Psoas muscle (tissue), 8 donors: ENCODE measurements around the gene HMOX1. TPM values are rescaled to one million over a fixed set of nuclear protein-coding genes. Genes with fewer than 3 reads are reported as not detected.

Source experiments
- ATAC-seq, 4 donors: fragments of 200-7000 bp; cut with Tn5 transposase; one replicate each; pipeline ENCODE4 v1.9.1; 2020; ENCODE audit warnings: moderate library complexity in 3 of 4, mild to moderate bottlenecking in 2 of 4
- DNase-seq, 2 donors: peaks; one replicate each; pipeline ENCODE4 v3.0.0-alpha.2; 2020
- H3K27ac ChIP-seq: fragments of 200-600 bp; one replicate; pipeline ENCODE4 v1.8.0; 2022
- H3K27me3 ChIP-seq, 3 donors: fragments of 200-600 bp in 1 of 3; one replicate each; pipeline versions ENCODE4 v1.6.1 to v1.8.0; 2013 to 2022; ENCODE audit warnings: low read length in 2 of 3, mild to moderate bottlenecking in 2 of 3, moderate library complexity in 1 of 3; ENCODE audit not compliant: insufficient read depth in 3 of 3
- H3K36me3 ChIP-seq, 2 donors: fragments of 200-600 bp in 1 of 2; one replicate each; pipeline versions ENCODE4 v1.6.1 to v1.8.0; 2013 to 2022; ENCODE audit warnings: low read depth in 1 of 2, mild to moderate bottlenecking in 1 of 2, moderate library complexity in 1 of 2; ENCODE audit not compliant: insufficient read depth in 1 of 2
- H3K4me1 ChIP-seq: fragments of 200-600 bp; one replicate; pipeline ENCODE4 v1.8.0; 2022
- H3K4me3 ChIP-seq: fragments of 200-600 bp; one replicate; pipeline ENCODE4 v1.8.0; 2022; ENCODE audit warnings: mild to moderate bottlenecking
- H3K9me3 ChIP-seq: fragments of 200-600 bp; one replicate; pipeline ENCODE4 v1.8.0; 2022
- CTCF ChIP-seq: fragments of 200-600 bp; IDR thresholded peaks from one replicate; pipeline ENCODE4 v1.8.0; 2022; ENCODE audit warnings: antibody characterized with exemption
- WGBS, 3 donors: extraction: QIAGEN DNeasy Blood & Tissue Kit; methylation state at CpG; one replicate each; pipeline versions ENCODE4 v1.1.6 to v1.1.7; 2013; 5-methylcytosine and 5-hydroxymethylcytosine counted together
- intact Hi-C, 2 donors: fragments of 100-400 bp; cut with DNase I; formaldehyde crosslinking; loops; one replicate each; pipeline versions ENCODE4 v1.11.0 to v1.14.2; 2022
- polyA plus RNA-seq, 3 donors: library from polyadenylated mRNA; stranded (reverse); fragments of 200-250 nt; gene quantifications; one replicate each; pipeline ENCODE4 v1.2.3, GENCODE V29; 2013
- total RNA-seq, 4 donors: library from RNA; stranded (reverse); fragmentation: NEBNext Ultra II Directional in 2 of 4; extraction: Animal tissue kit (Norgen Biotek cat#: 25700) in 2 of 4; gene quantifications; one replicate each; pipeline versions ENCODE4 v1.2.1 to v1.2.4, GENCODE V29; 2021 to 2023
- donor health status: healthy with polysubstance abuse.
- donor health status: DM: no; HTN: no; CAD: no; lungs with moderate emphysema.
- donor health status: Bipolar disorder and iron deficiency.
- donor health status: healthy.
- donor health status: DM: yes; HTN: yes; CAD: no.
- donor health status: DM: no; HTN: no; CAD: no.
- donor health status: DM: no; HTN: no; CAD: no.
- donor health status: DM: yes; HTN: yes; CAD: no.

Gene HMOX1
- total and polyA plus RNA-seq, 7 donors, result 20.5 to 249 (median 75.0) TPM

- ATAC-seq, result no peak
- H3K36me3 ChIP-seq, result peaks cover 0 to 91% of the 10 kb centered on the region in 2 donors
- no peak for TF ChIP-seq CTCF
- H3K4me1 ChIP-seq, result no peaks in the 10 kb centered on the region
- H3K27ac ChIP-seq, result no peak overlapping the region
- 78 to 84% (median 83%) methylated on average over 6 of the region's 6 CpGs for WGBS, 3 donors
- H3K27me3 ChIP-seq, result no peaks in the 10 kb centered on the region
- intact Hi-C loops, result no loop called here
- H3K9me3 ChIP-seq, result no peaks in the 10 kb centered on the region
- no peak for DNase-seq
- no peak overlapping the region for H3K4me3 ChIP-seq
These were observed 29.8 kb downstream of the HMOX1 start for GRCh38 chr22:35410663-35411034.

- no peak for ATAC-seq
- DNase-seq, result no peak
- no peak overlapping the region for H3K27ac ChIP-seq
- no peaks in the 10 kb centered on the region for H3K9me3 ChIP-seq
- intact Hi-C loops, result no loop called here
- no peak for TF ChIP-seq CTCF
- no peaks in the 10 kb centered on the region for H3K4me1 ChIP-seq
- H3K4me3 ChIP-seq, result no peak overlapping the region
- H3K36me3 ChIP-seq, result peaks cover 0 to 96% of the 10 kb centered on the region in 2 donors
- WGBS, 3 donors, result 82 to 85% (median 84%) methylated on average over 7 of the region's 7 CpGs
- H3K27me3 ChIP-seq, result no peaks in the 10 kb centered on the region
These were observed 30.2 kb downstream of the HMOX1 start for GRCh38 chr22:35411102-35411501.

GRCh38 chr22:35413624-35414023, 32.7 kb downstream of the HMOX1 start:
- no peak for TF ChIP-seq CTCF
- DNase-seq (no peak), ATAC-seq (no peak)
- no peaks in the 10 kb centered on the region for H3K4me1 ChIP-seq
- H3K27me3 ChIP-seq, result no peaks in the 10 kb centered on the region
- H3K36me3 ChIP-seq, result peaks cover 0 to 95% of the 10 kb centered on the region in 2 donors
- no peak overlapping the region for H3K4me3 ChIP-seq
- H3K9me3 ChIP-seq, result no peaks in the 10 kb centered on the region
- intact Hi-C loops, result no loop called here
- H3K27ac ChIP-seq, result no peak overlapping the region
- 93 to 98% (median 97%) methylated on average over 4 of the region's 4 CpGs for WGBS, 3 donors

- no peak for TF ChIP-seq CTCF
- no peak overlapping the region for H3K4me3 ChIP-seq
- ATAC-seq (no peak), DNase-seq (no peak)
- peaks cover 0 to 96% of the 10 kb centered on the region in 2 donors for H3K36me3 ChIP-seq
- 86 to 93% (median 90%) methylated on average over 9 of the region's 9 CpGs for WGBS, 3 donors
- H3K27me3 ChIP-seq, result no peaks in the 10 kb centered on the region
- no peaks in the 10 kb centered on the region for H3K4me1 ChIP-seq
- intact Hi-C loops, result no loop called here
- no peak overlapping the region for H3K27ac ChIP-seq
- no peaks in the 10 kb centered on the region for H3K9me3 ChIP-seq
These were observed 36.7 kb downstream of the HMOX1 start for GRCh38 chr22:35417606-35418005.

- H3K9me3 ChIP-seq, result no peaks in the 10 kb centered on the region
- no peak overlapping the region for H3K27ac ChIP-seq
- H3K4me3 ChIP-seq, result no peak overlapping the region
- no peaks in the 10 kb centered on the region for H3K27me3 ChIP-seq
- H3K36me3 ChIP-seq, result peaks cover 0 to 97% of the 10 kb centered on the region in 2 donors
- TF ChIP-seq CTCF, result no peak
- no peak for ATAC-seq
- 90 to 97% (median 92%) methylated on average over 8 of the region's 8 CpGs for WGBS, 3 donors
- H3K4me1 ChIP-seq, result no peaks in the 10 kb centered on the region
- no peak for DNase-seq
- intact Hi-C loops, result no loop called here
These were observed 37.2 kb downstream of the HMOX1 start for GRCh38 chr22:35418088-35418487.
